Epithelial cell of proximal tubule (primary cell): Measurements from ENCODE around the gene PAX7. TPM values are rescaled to one million over a fixed set of nuclear protein-coding genes. Genes with fewer than 3 reads are reported as not detected.

Experiments used
- DNase-seq: peaks from one replicate; pipeline ENCODE4 v3.0.0-alpha.2; 2011; ENCODE audit warnings: low read depth
- H3K4me3 ChIP-seq: 2 replicates; pipeline ENCODE4 v1.5.1; 2011; ENCODE audit warnings: low read depth, mild to moderate bottlenecking, low read length
- CTCF ChIP-seq: conservative IDR thresholded peaks from 2 replicates; pipeline ENCODE4 v1.5.1; 2012; ENCODE audit warnings: low read depth, mild to moderate bottlenecking, low read length
- total RNA-seq: library from RNA; depleted of rRNA; stranded (reverse); fragments of >200 nt; gene quantifications from 2 replicates; pipeline ENCODE4 v1.2.3, GENCODE V29; 2015

Gene PAX7
- total RNA-seq, 1 donor from 2014 or later: not detected

- TF ChIP-seq CTCF: no peak
- no peak for DNase-seq
- no peak overlapping the region for H3K4me3 ChIP-seq
Measured at GRCh38 chr1:18781031-18781430, 150.4 kb downstream of the PAX7 start.

- H3K4me3 ChIP-seq: no peak overlapping the region
- no peak for DNase-seq
Measured at GRCh38 chr1:18783705-18784481, 153.2 kb downstream of the PAX7 start.

GRCh38 chr1:18784482-18784831 is 153.8 kb downstream of the PAX7 start:
- no peak for DNase-seq
- no peak for TF ChIP-seq CTCF
- H3K4me3 ChIP-seq: no peak overlapping the region

More at GRCh38 chr1:18783705-18784481, 153.2 kb downstream of the PAX7 start:
- no peak for TF ChIP-seq CTCF

- DNase-seq: no peak
- TF ChIP-seq CTCF: no peak
- H3K4me3 ChIP-seq: no peak overlapping the region
Measured at GRCh38 chr1:18786149-18786548, 155.5 kb downstream of the PAX7 start.

GRCh38 chr1:18787825-18788385 is 157.3 kb downstream of the PAX7 start:
- no peak overlapping the region for H3K4me3 ChIP-seq
- no peak for TF ChIP-seq CTCF

GRCh38 chr1:18789246-18789645 is 158.6 kb downstream of the PAX7 start:
- TF ChIP-seq CTCF: no peak
- DNase-seq: no peak
- H3K4me3 ChIP-seq: no peak overlapping the region

More at GRCh38 chr1:18787825-18788385, 157.3 kb downstream of the PAX7 start:
- DNase-seq: no peak

GRCh38 chr1:18792747-18793146 is 162.1 kb downstream of the PAX7 start:
- DNase-seq: no peak
- TF ChIP-seq CTCF: no peak
- H3K4me3 ChIP-seq: no peak overlapping the region
